ENCODE results near the gene SLC9A9. TPM values are rescaled to one million over a fixed set of nuclear protein-coding genes. Genes with fewer than 3 reads are reported as not detected.
"Not testable (repeated sequence)": the region's sequence is repeated elsewhere in the genome, so short reads cannot be mapped to it uniquely, and the experiment has no call there.

SLC9A9 gene
- total RNA-seq, 1 donor = 15.1 TPM

GRCh38 chr3:143731320-143731719 lies 116.9 kb downstream of the SLC9A9 start:
- Histone ChIP-seq H3K4me1 (ENCODE audit: insufficient read depth, low read length) (no peaks in the 10 kb centered on the region), H3K9me3 (ENCODE audit: low read depth, low read length) (no peaks in the 10 kb centered on the region)

DNA sequence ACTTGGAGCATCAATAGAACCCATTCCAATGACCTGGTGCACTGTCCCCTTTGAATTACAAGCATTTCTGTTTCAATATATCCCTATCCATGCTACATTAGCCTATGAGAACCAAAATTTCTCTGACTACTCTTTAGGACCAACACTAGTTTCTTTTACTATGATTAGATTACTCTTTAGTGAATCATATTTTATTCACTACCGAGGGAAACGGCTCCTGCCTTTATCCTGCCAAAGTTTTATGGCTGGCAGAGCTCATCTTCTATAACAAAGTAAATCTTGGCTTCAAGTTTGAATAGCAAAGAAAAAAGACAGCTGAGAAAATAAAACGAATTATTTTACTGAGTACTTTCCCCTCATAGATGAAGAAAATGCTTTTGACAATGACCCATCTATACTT lies 120.9 kb downstream of the SLC9A9 start:
- Histone ChIP-seq H3K4me1 (ENCODE audit: insufficient read depth, low read length) (no peaks in the 10 kb centered on the region), H3K4me3 (ENCODE audit: low read length) (no peak overlapping the region), H3K27me3 (ENCODE audit: insufficient read depth, low read length) (no peaks in the 10 kb centered on the region), H3K9me3 (ENCODE audit: low read depth, low read length) (no peaks in the 10 kb centered on the region)

More at GRCh38 chr3:143731320-143731719, 116.9 kb downstream of the SLC9A9 start:
- H3K27me3 ChIP-seq (ENCODE audit: insufficient read depth, low read length) = no peaks in the 10 kb centered on the region
- no peak overlapping the region for H3K4me3 ChIP-seq (ENCODE audit: low read length)

DNA sequence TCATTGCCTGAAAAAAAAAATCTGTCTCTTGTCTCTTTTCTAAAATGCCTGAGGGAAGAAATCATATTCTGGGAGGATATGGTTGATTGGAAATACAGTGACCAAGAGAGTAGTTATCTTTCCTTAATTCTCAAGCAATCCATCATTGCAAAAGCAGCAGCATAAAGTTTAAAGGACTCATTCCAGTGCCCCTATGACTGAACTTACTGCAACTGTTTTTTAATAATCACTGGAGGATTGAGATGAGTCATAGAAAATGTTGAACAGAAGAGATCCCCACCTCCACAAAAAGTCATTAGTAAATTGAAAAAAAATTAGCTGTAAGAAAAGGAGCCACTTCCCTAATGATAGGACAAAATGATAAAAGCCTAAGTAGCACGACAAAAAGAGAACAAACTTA lies 121.5 kb downstream of the SLC9A9 start:
- no peaks in the 10 kb centered on the region for H3K9me3 ChIP-seq (ENCODE audit: low read depth, low read length)
- no peaks in the 10 kb centered on the region for H3K27me3 ChIP-seq (ENCODE audit: insufficient read depth, low read length)
- H3K4me3 ChIP-seq (ENCODE audit: low read length) = no peak overlapping the region
- no peaks in the 10 kb centered on the region for H3K4me1 ChIP-seq (ENCODE audit: insufficient read depth, low read length)

- Histone ChIP-seq H3K4me3 (ENCODE audit: low read length) (no peak overlapping the region), H3K4me1 (ENCODE audit: insufficient read depth, low read length) (no peaks in the 10 kb centered on the region), H3K9me3 (ENCODE audit: low read depth, low read length) (no peaks in the 10 kb centered on the region), H3K27me3 (ENCODE audit: insufficient read depth, low read length) (no peaks in the 10 kb centered on the region)
Measured at GRCh38 chr3:143720381-143720780, 127.9 kb downstream of the SLC9A9 start.

- H3K27me3 ChIP-seq (ENCODE audit: insufficient read depth, low read length) = no peaks in the 10 kb centered on the region
- H3K9me3 ChIP-seq (ENCODE audit: low read depth, low read length) = no peaks in the 10 kb centered on the region
- no peak overlapping the region for H3K4me3 ChIP-seq (ENCODE audit: low read length)
- H3K4me1 ChIP-seq (ENCODE audit: insufficient read depth, low read length) = no peaks in the 10 kb centered on the region
Measured at GRCh38 chr3:143718463-143718862, 129.8 kb downstream of the SLC9A9 start.

DNA sequence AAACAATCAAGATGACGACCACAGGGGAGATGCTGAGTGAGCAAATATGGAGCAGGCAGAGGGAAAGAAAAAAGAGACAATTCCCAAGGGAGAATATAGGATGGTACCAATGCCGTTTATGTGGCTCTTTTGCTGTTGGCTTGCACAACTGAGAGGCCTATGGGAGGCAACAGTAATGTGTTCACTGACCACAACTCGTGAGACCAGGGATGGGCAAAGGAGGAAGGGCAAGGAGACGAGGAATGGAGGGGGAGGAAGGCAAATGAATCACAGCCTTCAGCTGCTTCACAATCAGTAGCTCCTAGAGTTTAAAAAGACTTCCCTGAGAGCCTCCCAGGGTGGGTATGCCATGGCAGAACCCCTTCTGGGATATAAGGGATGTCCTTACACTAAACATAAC lies 131.5 kb downstream of the SLC9A9 start:
- H3K9me3 ChIP-seq (ENCODE audit: low read depth, low read length) = no peaks in the 10 kb centered on the region
- H3K4me3 ChIP-seq (ENCODE audit: low read length) = no peak overlapping the region
- no peaks in the 10 kb centered on the region for H3K27me3 ChIP-seq (ENCODE audit: insufficient read depth, low read length)
- H3K4me1 ChIP-seq (ENCODE audit: insufficient read depth, low read length) = no peaks in the 10 kb centered on the region

DNA sequence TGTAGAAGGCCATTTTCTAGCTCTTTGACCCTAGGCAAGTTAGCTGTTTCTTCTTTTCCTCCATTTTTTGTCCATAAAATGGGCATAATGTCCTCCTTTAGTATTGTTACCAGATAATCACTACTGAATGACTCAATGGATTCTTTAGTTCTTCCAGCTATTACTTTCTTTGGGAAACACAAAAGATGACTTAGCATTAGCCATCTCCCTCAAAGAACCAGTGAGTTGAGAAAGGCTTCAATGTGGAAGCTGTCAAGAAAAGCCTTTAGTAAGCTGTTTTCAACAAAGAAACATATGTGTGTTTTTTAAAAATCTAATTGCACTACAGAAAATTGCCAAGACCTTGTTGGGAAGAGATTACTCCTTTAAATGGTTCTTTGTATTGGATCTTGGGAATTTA lies 135.7 kb downstream of the SLC9A9 start:
- H3K9me3 ChIP-seq (ENCODE audit: low read depth, low read length) = no peaks in the 10 kb centered on the region
- H3K4me3 ChIP-seq (ENCODE audit: low read length) = no peak overlapping the region
- no peaks in the 10 kb centered on the region for H3K27me3 ChIP-seq (ENCODE audit: insufficient read depth, low read length)
- no peaks in the 10 kb centered on the region for H3K4me1 ChIP-seq (ENCODE audit: insufficient read depth, low read length)

GRCh38 chr3:143707848-143708247 lies 140.4 kb downstream of the SLC9A9 start:
- H3K4me1 ChIP-seq (ENCODE audit: insufficient read depth, low read length) = no peaks in the 10 kb centered on the region
- H3K27me3 ChIP-seq (ENCODE audit: insufficient read depth, low read length) = no peaks in the 10 kb centered on the region
- H3K4me3 ChIP-seq (ENCODE audit: low read length) = no peak overlapping the region
- no peaks in the 10 kb centered on the region for H3K9me3 ChIP-seq (ENCODE audit: low read depth, low read length)

DNA sequence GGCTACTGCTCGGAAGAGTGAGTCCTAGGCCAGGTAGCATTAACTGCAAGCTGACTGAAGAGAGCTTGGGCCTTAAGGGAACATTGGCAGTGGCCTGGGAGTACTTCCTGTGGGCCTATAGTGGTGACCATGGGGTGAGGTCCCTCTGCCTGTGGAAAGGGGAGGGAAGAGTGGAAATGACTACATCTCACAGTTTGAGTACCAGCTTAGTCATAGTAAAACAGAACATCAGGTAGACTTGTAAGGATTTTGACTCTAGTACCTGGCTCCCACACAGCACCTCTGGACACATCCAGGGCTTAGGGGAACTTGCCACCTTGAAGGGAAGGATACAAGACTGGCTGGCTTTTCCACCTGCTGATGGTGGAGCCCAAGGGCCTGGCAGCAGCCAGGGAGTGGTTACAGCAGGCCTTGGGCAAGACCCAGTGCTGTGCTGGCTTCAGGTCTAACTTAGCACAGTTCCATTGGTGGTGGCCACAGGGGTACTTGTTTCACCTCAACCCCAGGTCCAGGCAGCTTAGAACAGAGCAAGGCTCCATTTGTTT lies 147.8 kb downstream of the SLC9A9 start:
- Histone ChIP-seq H3K9me3 (ENCODE audit: low read depth, low read length) (no peaks in the 10 kb centered on the region), H3K27me3 (ENCODE audit: insufficient read depth, low read length) (no peaks in the 10 kb centered on the region), H3K4me3 (ENCODE audit: low read length) (no peak overlapping the region), H3K4me1 (ENCODE audit: insufficient read depth, low read length) (no peaks in the 10 kb centered on the region)

GRCh38 chr3:143699424-143699823 lies 148.8 kb downstream of the SLC9A9 start:
- Histone ChIP-seq H3K27me3 (ENCODE audit: insufficient read depth, low read length) (no peaks in the 10 kb centered on the region), H3K4me1 (ENCODE audit: insufficient read depth, low read length) (no peaks in the 10 kb centered on the region), H3K9me3 (ENCODE audit: low read depth, low read length) (no peaks in the 10 kb centered on the region), H3K4me3 (ENCODE audit: low read length) (no peak overlapping the region)

DNA sequence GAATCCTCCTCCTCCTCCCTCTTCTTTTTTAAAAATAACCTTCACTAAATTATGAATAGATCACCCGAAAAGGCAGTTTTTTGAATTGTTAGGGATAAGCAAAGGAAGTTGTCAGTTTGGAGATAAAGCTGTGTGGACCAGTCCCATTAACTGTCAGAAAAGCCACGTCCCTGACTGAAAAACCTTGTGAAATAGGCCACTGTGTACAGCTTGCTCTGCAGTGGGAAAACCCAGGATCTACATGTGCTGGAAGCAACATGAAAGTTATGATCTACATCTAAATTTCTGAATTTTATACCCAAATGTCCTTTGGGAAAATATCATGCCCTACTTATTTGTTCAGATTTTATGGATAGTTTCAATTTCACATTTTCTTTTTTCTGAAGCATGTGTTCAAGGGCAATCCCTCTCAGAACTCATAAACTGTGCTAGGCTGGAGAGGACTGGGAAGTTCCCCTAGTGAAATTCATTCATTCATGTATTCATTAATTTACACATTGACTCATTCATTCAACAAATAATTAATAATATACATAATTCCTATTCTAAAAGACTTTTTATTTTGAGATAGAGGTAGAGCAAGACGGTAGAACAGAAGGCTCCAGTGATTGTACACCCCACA lies 149.5 kb downstream of the SLC9A9 start:
- Histone ChIP-seq H3K9me3 (ENCODE audit: low read depth, low read length) (no peaks in the 10 kb centered on the region), H3K4me1 (ENCODE audit: insufficient read depth, low read length) (no peaks in the 10 kb centered on the region), H3K27me3 (ENCODE audit: insufficient read depth, low read length) (no peaks in the 10 kb centered on the region), H3K4me3 (ENCODE audit: low read length) (no peak overlapping the region)

GRCh38 chr3:143697975-143698374 lies 150.3 kb downstream of the SLC9A9 start:
- no peaks in the 10 kb centered on the region for H3K27me3 ChIP-seq (ENCODE audit: insufficient read depth, low read length)
- no peaks in the 10 kb centered on the region for H3K9me3 ChIP-seq (ENCODE audit: low read depth, low read length)
- H3K4me3 ChIP-seq (ENCODE audit: low read length) = no peak overlapping the region
- H3K4me1 ChIP-seq (ENCODE audit: insufficient read depth, low read length) = no peaks in the 10 kb centered on the region

GRCh38 chr3:143695333-143695732 lies 152.9 kb downstream of the SLC9A9 start:
- not testable (repeated sequence) for H3K27me3 ChIP-seq (ENCODE audit: insufficient read depth, low read length); H3K4me3 ChIP-seq (ENCODE audit: low read length); H3K9me3 ChIP-seq (ENCODE audit: low read depth, low read length); H3K4me1 ChIP-seq (ENCODE audit: insufficient read depth, low read length)

DNA sequence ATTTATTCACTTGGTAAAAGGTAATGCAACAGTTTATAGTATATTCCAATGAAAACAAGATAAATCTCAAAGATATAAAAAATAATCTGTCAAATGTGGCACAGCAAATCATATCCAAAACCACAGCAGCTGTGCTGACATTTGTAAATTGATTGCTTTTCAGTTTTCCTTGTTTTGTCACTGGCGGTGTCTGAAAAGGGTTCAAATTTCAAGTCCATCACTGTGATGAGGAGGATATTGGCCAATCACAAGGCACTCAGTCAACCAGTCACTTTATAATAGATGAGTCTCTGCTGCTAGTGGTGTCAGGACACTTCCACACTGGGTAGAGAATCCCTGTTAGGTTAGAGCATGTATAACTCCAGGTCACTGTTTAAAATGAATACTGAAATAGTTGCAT lies 154.8 kb downstream of the SLC9A9 start:
- H3K4me3 ChIP-seq (ENCODE audit: low read length) = no peak overlapping the region
- H3K4me1 ChIP-seq (ENCODE audit: insufficient read depth, low read length) = no peaks in the 10 kb centered on the region
- no peaks in the 10 kb centered on the region for H3K27me3 ChIP-seq (ENCODE audit: insufficient read depth, low read length)
- H3K9me3 ChIP-seq (ENCODE audit: low read depth, low read length) = no peaks in the 10 kb centered on the region

DNA sequence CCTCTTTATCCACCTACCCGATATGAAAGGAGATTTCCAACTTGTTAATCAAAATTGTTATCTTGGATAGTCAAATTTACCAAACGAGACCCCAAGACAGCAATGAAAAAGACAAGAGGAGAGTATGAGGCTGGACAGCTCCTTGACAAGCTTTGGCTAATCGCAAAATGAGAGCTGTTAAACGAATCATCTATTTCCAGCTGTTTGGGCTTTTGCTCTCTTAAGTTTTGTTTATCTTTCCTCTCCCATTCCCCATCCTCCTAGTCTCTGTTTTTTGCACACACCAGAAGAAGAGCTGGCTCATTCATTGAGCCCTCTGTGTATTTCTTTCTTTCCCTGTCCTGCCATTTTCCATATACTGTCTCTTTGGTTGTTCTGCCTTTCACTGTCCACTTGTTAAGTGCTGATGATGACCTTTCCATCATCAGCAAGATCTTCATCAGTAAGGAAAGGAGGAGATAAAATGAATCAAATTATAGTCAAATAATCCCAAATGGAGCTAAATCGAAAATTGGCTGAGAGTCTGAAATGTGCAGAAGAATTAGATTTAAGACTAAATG lies 161.6 kb downstream of the SLC9A9 start:
- no peaks in the 10 kb centered on the region for H3K4me1 ChIP-seq (ENCODE audit: insufficient read depth, low read length)
- H3K27me3 ChIP-seq (ENCODE audit: insufficient read depth, low read length) = no peaks in the 10 kb centered on the region
- H3K9me3 ChIP-seq (ENCODE audit: low read depth, low read length) = no peaks in the 10 kb centered on the region
- no peak overlapping the region for H3K4me3 ChIP-seq (ENCODE audit: low read length)

- Histone ChIP-seq H3K4me1 (ENCODE audit: insufficient read depth, low read length) (no peaks in the 10 kb centered on the region), H3K27me3 (ENCODE audit: insufficient read depth, low read length) (no peaks in the 10 kb centered on the region), H3K4me3 (ENCODE audit: low read length) (no peak overlapping the region), H3K9me3 (ENCODE audit: low read depth, low read length) (no peaks in the 10 kb centered on the region)
Measured at GRCh38 chr3:143685491-143685890, 162.8 kb downstream of the SLC9A9 start.
